ENCODE data around the gene CEP57L1.

CEP57L1 gene

DNA sequence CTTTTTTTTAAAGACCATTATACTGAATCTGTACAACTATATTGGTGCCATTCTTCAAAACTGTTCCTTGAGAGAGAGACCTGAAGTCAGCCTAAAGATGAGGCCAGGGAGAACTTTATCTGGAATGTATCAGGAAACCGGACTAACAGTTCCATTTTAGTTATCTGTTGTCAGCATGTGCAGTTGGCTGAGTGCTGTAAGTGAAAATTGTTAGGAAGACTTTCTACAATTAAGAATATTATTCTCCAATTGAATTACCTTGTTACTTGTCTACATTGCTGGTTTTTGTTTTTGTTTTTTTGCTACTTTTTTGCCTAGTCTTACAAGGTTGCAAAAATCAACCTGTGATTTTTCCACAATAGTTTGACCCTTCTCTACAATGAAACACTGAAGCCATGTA lies 7.5 kb downstream of the CEP57L1 start:
- Histone ChIP-seq H3K4me3 (ENCODE audit: low read length) (no peak overlapping the region), H3K27me3 (replicated peaks; ENCODE audit: insufficient read depth, low read length) (no peaks in the 10 kb centered on the region), H3F3A (ENCODE audit: insufficient read depth, low read length) (no peaks in the 10 kb centered on the region), H3K36me3 (replicated peaks; ENCODE audit: insufficient read depth, low read length) (no peaks in the 10 kb centered on the region), H3K9me2 (replicated peaks; ENCODE audit: insufficient read depth, low read length) (no peaks in the 10 kb centered on the region), H3K4me2 (ENCODE audit: low read depth, low read length) (no peak overlapping the region), H2AFZ (ENCODE audit: low read length) (no peak overlapping the region), H3K79me2 (ENCODE audit: low read length) (peaks cover 52% of the 10 kb centered on the region), H4K20me1 (ENCODE audit: insufficient read depth, low read length) (no peaks in the 10 kb centered on the region; the same call in 1 of the 2 replicates), H3K27ac (ENCODE audit: low read length) (no peak overlapping the region), H3K9ac (ENCODE audit: low read length) (no peak overlapping the region), H3K4me1 (ENCODE audit: low read length) (no peaks in the 10 kb centered on the region), H3K9me3 (replicated peaks; ENCODE audit: insufficient read depth, low read length) (no peaks in the 10 kb centered on the region)
- no peak for DNase-seq
- TF ChIP-seq EZH2phosphoT487 (IDR thresholded peaks at IDR 0.05; ENCODE audit: low read length) (no peak), CTCF (IDR thresholded peaks at IDR 0.05; ENCODE audit: low read length) (no peak), EZH2 (optimal IDR thresholded peaks at IDR 0.05; ENCODE audit: low read depth, low read length) (no peak)

- H3K9me3 ChIP-seq (replicated peaks; ENCODE audit: insufficient read depth, low read length), result no peaks in the 10 kb centered on the region
- peaks cover 45% of the 10 kb centered on the region for H3K79me2 ChIP-seq (ENCODE audit: low read length)
- H3K4me2 ChIP-seq (ENCODE audit: low read depth, low read length), result no peak overlapping the region
- no peaks in the 10 kb centered on the region for H3K4me1 ChIP-seq (ENCODE audit: low read length)
- no peaks in the 10 kb centered on the region; the same call in 1 of the 2 replicates for H3K36me3 ChIP-seq (replicated peaks; ENCODE audit: insufficient read depth, low read length)
- H3K4me3 ChIP-seq (ENCODE audit: low read length), result no peak overlapping the region
- no peak for DNase-seq
- H3F3A ChIP-seq (ENCODE audit: insufficient read depth, low read length), result no peaks in the 10 kb centered on the region
- H3K27me3 ChIP-seq (replicated peaks; ENCODE audit: insufficient read depth, low read length), result no peaks in the 10 kb centered on the region
- H2AFZ ChIP-seq (ENCODE audit: low read length), result no peak overlapping the region
- H3K9ac ChIP-seq (ENCODE audit: low read length), result no peak overlapping the region
- no peak overlapping the region for H3K27ac ChIP-seq (ENCODE audit: low read length)
- H3K9me2 ChIP-seq (replicated peaks; ENCODE audit: insufficient read depth, low read length), result no peaks in the 10 kb centered on the region
- TF ChIP-seq EZH2 (optimal IDR thresholded peaks at IDR 0.05; ENCODE audit: low read depth, low read length) (no peak), CTCF (IDR thresholded peaks at IDR 0.05; ENCODE audit: low read length) (no peak), EZH2phosphoT487 (IDR thresholded peaks at IDR 0.05; ENCODE audit: low read length) (no peak)
- H4K20me1 ChIP-seq (ENCODE audit: insufficient read depth, low read length), result no peaks in the 10 kb centered on the region; the same call in 1 of the 2 replicates
Observed at GRCh38 chr6:109103942-109104341, 8.6 kb downstream of the CEP57L1 start.

DNA sequence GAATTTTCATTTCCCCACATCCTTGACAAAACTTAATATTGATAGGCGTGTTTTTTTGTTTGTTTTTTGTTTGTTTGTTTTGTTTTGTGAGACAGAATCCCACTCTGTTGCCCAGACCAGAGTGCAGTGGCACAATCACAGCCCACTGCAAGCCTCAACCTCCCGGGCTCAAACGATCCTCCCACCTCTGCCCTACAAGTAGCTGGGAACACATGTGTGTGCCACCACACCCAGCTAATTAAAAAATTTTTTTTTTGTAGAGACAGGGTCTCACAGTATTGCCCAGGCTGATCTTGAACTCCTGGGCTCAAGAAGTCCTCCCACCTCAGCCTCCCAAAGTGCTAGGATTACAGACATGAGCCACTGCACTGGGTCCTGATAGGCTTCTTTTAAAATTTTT lies 9.2 kb downstream of the CEP57L1 start:
- Histone ChIP-seq H3K9me3 (replicated peaks; ENCODE audit: insufficient read depth, low read length) (no peaks in the 10 kb centered on the region), H2AFZ (ENCODE audit: low read length) (no peak overlapping the region), H3K4me2 (ENCODE audit: low read depth, low read length) (no peak overlapping the region), H3F3A (ENCODE audit: insufficient read depth, low read length) (no peaks in the 10 kb centered on the region), H3K36me3 (replicated peaks; ENCODE audit: insufficient read depth, low read length) (no peaks in the 10 kb centered on the region; the same call in 1 of the 2 replicates), H3K4me1 (ENCODE audit: low read length) (no peaks in the 10 kb centered on the region), H3K27ac (ENCODE audit: low read length) (no peak overlapping the region), H3K9me2 (replicated peaks; ENCODE audit: insufficient read depth, low read length) (no peaks in the 10 kb centered on the region), H3K79me2 (ENCODE audit: low read length) (peaks cover 46% of the 10 kb centered on the region), H3K4me3 (ENCODE audit: low read length) (no peak overlapping the region), H3K9ac (ENCODE audit: low read length) (no peak overlapping the region), H3K27me3 (replicated peaks; ENCODE audit: insufficient read depth, low read length) (no peaks in the 10 kb centered on the region), H4K20me1 (ENCODE audit: insufficient read depth, low read length) (no peaks in the 10 kb centered on the region; the same call in 1 of the 2 replicates)
- no peak for DNase-seq
- TF ChIP-seq EZH2phosphoT487 (IDR thresholded peaks at IDR 0.05; ENCODE audit: low read length) (no peak), CTCF (IDR thresholded peaks at IDR 0.05; ENCODE audit: low read length) (no peak)
